ENCODE data around the gene DCTPP1.

The DCTPP1 gene

DNA sequence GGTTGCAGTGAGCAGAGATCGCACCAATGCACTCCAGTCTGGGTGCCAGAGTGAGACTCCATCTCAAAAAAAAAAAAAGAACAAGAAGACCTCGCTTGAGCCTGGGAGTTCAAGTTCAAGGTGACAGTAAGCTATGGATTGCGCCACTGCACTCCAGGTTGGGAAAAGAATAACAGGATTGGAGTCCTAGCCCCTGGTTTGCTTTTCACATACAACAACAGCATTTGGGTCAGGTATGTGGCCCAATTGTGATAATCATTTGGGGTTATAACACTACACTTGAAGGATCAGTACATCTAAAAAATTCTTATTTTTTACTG, 19.2 kb upstream of the DCTPP1 start:
- DNase-seq (ENCODE audit: low spot score), result no peak
- ChIA-PET POLR2A (ENCODE audit: low non-redundant PET) (no interaction called here), CTCF (interaction anchor here (0.6 to 1.6 kb wide), 8 partner anchors 9 to 109 kb away, joined by 3 to 11 read pairs (median 4); partner anchors contain the start of gene ZNF764)
- no peak overlapping the region for H3K27ac ChIP-seq
- TF ChIP-seq CTCF (conservative IDR thresholded peaks at IDR 0.05; ENCODE audit: low read depth), result no peak

- CTCF ChIA-PET, result no interaction called here
Observed at GRCh38 chr16:30447512-30448226, 17.8 kb upstream of the DCTPP1 start.

GRCh38 chr16:30446203-30446595, 16.4 kb upstream of the DCTPP1 start:
- ChIA-PET CTCF (interaction anchor here (0.6 kb wide), 1 partner anchor 89 kb away, joined by 4 read pairs; no protein-coding TSS in a partner anchor), POLR2A (ENCODE audit: low non-redundant PET) (no interaction called here)
- no peak for TF ChIP-seq CTCF (conservative IDR thresholded peaks at IDR 0.05; ENCODE audit: low read depth)
- no peak for DNase-seq (ENCODE audit: low spot score)
- peak overlapping the region; percentile 87 for H3K27ac ChIP-seq

More at GRCh38 chr16:30447512-30448226, 17.8 kb upstream of the DCTPP1 start:
- no peak overlapping the region for H3K27ac ChIP-seq
- TF ChIP-seq CTCF (conservative IDR thresholded peaks at IDR 0.05; ENCODE audit: low read depth), result no peak
- no peak for DNase-seq (ENCODE audit: low spot score)
- POLR2A ChIA-PET (ENCODE audit: low non-redundant PET), result no interaction called here

GRCh38 chr16:30445408-30446202, 15.8 kb upstream of the DCTPP1 start, which contains the start of gene SEPHS2:
TSS of gene SEPHS2 (minus strand) at chr16:30445874. CDS start at chr16:30445727, 147 bp downstream.
- TF ChIP-seq CTCF (conservative IDR thresholded peaks at IDR 0.05; ENCODE audit: low read depth), result peak; percentile 61
- ChIA-PET CTCF (interaction anchor here (0.7 to 0.9 kb wide), 2 partner anchors 183 to 355 kb away, joined by 3 read pairs; no protein-coding TSS in a partner anchor), POLR2A (ENCODE audit: low non-redundant PET) (interaction anchor here (1.1 kb wide), 1 partner anchor 90 kb away, joined by 4 read pairs; no protein-coding TSS in a partner anchor)
- DNase-seq (ENCODE audit: low spot score), result peak; percentile 98
- H3K27ac ChIP-seq, result peak within 1 kb of the TSS; percentile 87

DNA sequence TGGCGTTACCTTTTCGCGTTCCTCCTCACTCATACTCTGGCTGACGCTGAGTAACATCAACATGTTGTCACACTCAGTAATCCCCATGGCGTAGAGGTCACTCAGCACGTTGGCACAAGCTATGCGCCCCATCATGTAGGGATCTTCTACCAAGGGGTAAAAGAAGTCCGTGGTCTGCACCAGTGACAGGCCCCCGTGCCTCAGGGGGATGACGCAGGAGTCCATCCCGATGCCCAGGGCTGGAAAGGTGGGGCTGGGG, 15.2 kb upstream of the DCTPP1 start:
- H3K27ac ChIP-seq, result peak overlapping the region; percentile 87
- ChIA-PET CTCF (interaction anchor here (0.6 to 0.9 kb wide), 3 partner anchors 97 to 355 kb away, joined by 3 read pairs; no protein-coding TSS in a partner anchor), POLR2A (ENCODE audit: low non-redundant PET) (interaction anchor here (0.6 to 1.1 kb wide), 3 partner anchors 11 to 123 kb away, joined by 3 to 4 read pairs (median 3); no protein-coding TSS in a partner anchor)
- no peak for DNase-seq (ENCODE audit: low spot score)
- no peak for TF ChIP-seq CTCF (conservative IDR thresholded peaks at IDR 0.05; ENCODE audit: low read depth)
